Measurements from ENCODE around the gene ENDOG. TPM values are rescaled to one million over a fixed set of nuclear protein-coding genes. Genes with fewer than 3 reads are reported as not detected.

The ENDOG gene
- total RNA-seq, 1 experiment from 2014 or later: 16.7 TPM

- Histone ChIP-seq H3K4me1 (ENCODE audit: insufficient read depth, low read length) (no peaks in the 10 kb centered on the region), H2AK5ac (ENCODE audit: insufficient read length, low read length) (no peak within 1 kb of the TSS), H3K56ac (ENCODE audit: insufficient read length, low read depth, low read length) (no peak within 1 kb of the TSS), H3T11ph (ENCODE audit: low read length) (no peak within 1 kb of the TSS), H4K8ac (replicated peaks; ENCODE audit: insufficient read length, low read depth, low read length) (no peak within 1 kb of the TSS), H3K79me2 (ENCODE audit: insufficient read depth, low read length) (no peaks in the 10 kb centered on the region), H3K23ac (ENCODE audit: insufficient read length, low read depth, low read length) (no peak within 1 kb of the TSS), H3K27ac (ENCODE audit: insufficient read length, low read depth, low read length) (no peak within 1 kb of the TSS), H3K9ac (ENCODE audit: extremely low read depth, insufficient read length, low read length) (peak within 1 kb of the TSS; percentile 46), H2BK20ac (ENCODE audit: low read depth, low read length, poor library complexity, severe bottlenecking) (no peak within 1 kb of the TSS), H3K27me3 (ENCODE audit: insufficient read depth, low read length) (no peaks in the 10 kb centered on the region), H2BK12ac (ENCODE audit: insufficient read length, low read depth, low read length) (no peak within 1 kb of the TSS), H4K5ac (ENCODE audit: insufficient read length, low read depth, low read length) (no peak within 1 kb of the TSS), H4K20me1 (ENCODE audit: control insufficient read depth, insufficient read depth, insufficient read length) (no peaks in the 10 kb centered on the region), H3K4ac (ENCODE audit: low read depth, low read length) (no peak within 1 kb of the TSS), H2AFZ (ENCODE audit: low read length) (no peak within 1 kb of the TSS), H3K79me1 (ENCODE audit: insufficient read depth, low read depth, low read length, poor library complexity, severe bottlenecking) (peaks cover 4% of the 10 kb centered on the region), H2BK5ac (ENCODE audit: insufficient read length, low read length) (no peak within 1 kb of the TSS), H2BK15ac (ENCODE audit: low read depth, low read length) (no peak within 1 kb of the TSS), H3K18ac (ENCODE audit: insufficient read length, low read depth, low read length) (no peak within 1 kb of the TSS), H3K4me2 (ENCODE audit: insufficient read depth, insufficient read length, low read length) (peak within 1 kb of the TSS; percentile 88), H3K23me2 (ENCODE audit: insufficient read length, low read depth, low read length, poor library complexity, severe bottlenecking) (peaks cover 5% of the 10 kb centered on the region), H2BK120ac (ENCODE audit: low read depth, low read length, poor library complexity, severe bottlenecking) (no peak within 1 kb of the TSS), H3K9me3 (ENCODE audit: control insufficient read depth, low read depth, low read length) (no peaks in the 10 kb centered on the region), H3K14ac (ENCODE audit: insufficient read depth, low read length) (peak within 1 kb of the TSS; percentile 70), H4K91ac (ENCODE audit: insufficient read length, low read depth, low read length) (no peak within 1 kb of the TSS)
- DNase-seq: peak; percentile 94
- H3K4me3 Mint-ChIP-seq: peak within 1 kb of the TSS; percentile 87 to 96
- peaks cover 5 to 6% of the 10 kb centered on the region in 2 experiments; a peak in 3 of 4 replicates for H3K4me1 Mint-ChIP-seq
- peak within 1 kb of the TSS; percentile 73 to 84 (median 74); a peak in 4 of 7 replicates for H3K27ac Mint-ChIP-seq
- no peaks in the 10 kb centered on the region; the same call in 1 of the 2 replicates for H3K27me3 Mint-ChIP-seq (ENCODE audit: low read depth)
- H3K36me3 Mint-ChIP-seq (ENCODE audit: insufficient read depth in 1 of 3, low read depth in 3 of 3): peaks cover 2 to 10% (median 6%) of the 10 kb centered on the region in 3 experiments; a peak in 5 of 7 replicates
- peaks cover 0 to 4% of the 10 kb centered on the region in 2 experiments; a peak in 3 of 5 replicates for H3K9me3 Mint-ChIP-seq
- no CpG with 5 or more reads among the region's 64 CpGs for WGBS (ENCODE audit: extremely low coverage, insufficient read length, low lambda C conversion rate)
- no peak for TF ChIP-seq CTCF (conservative IDR thresholded peaks at IDR 0.05)
Observed at GRCh38 chr9:128786681-128787601, 31.4 kb upstream of the ENDOG start, which contains the start of gene TBC1D13. Gene TBC1D13, plus strand, starts transcription at chr9:128787253. Its CDS starts 101 bp downstream, at chr9:128787354.

All from H9 (cell line).